HepG2 (cell line): Measurements from ENCODE around the gene TMEM130. TPM values are rescaled to one million over a fixed set of nuclear protein-coding genes. Genes with fewer than 3 reads are reported as not detected.

Experiments
- ATAC-seq: fragments of 200-7000 bp; cut with Tn5 transposase; 3 replicates; pipeline ENCODE4 v1.9.1; 2020; ENCODE audit warnings: mild to moderate bottlenecking, moderate library complexity
- BruUV-seq: library from RNA; stranded (reverse); fragments of 400-500 nt; replicated peaks from 2 replicates; lab custom pipeline; 2021; lab: Mats Ljungman, UMichigan
- CTCF ChIA-PET: fragments of 300-600 bp; formaldehyde crosslinking; extraction: SDS; loops from one replicate; lab custom pipeline; 2021; ENCODE audit warnings: low total read pairs, inconsistent platforms, low intra/inter-chr PET ratio; lab: Yijun Ruan, JAX
- POLR2A ChIA-PET: fragments of 350-600 bp; sonication (Branson Sonifier 250); formaldehyde crosslinking; loops from one replicate; lab custom pipeline; 2020; ENCODE audit warnings: antibody characterized with exemption, inconsistent platforms; lab: Yijun Ruan, JAX
- DNase-seq: peaks from one replicate; pipeline ENCODE4 v3.0.0-alpha.2; 2015; ENCODE audit warnings: low spot score
- FAIRE-seq: peaks from 3 replicates; lab custom pipeline; 2011; peaks lifted over from hg19 to GRCh38; lab: Jason Lieb, UNC
- H2AFZ ChIP-seq: one replicate; pipeline ENCODE4 v1.6.1; 2011; ENCODE audit warnings: low read length, inconsistent platforms
- H3K27ac ChIP-seq: fragments of 300-600 bp; 3 replicates; pipeline ENCODE4 v1.8.0; 2011; ENCODE audit warnings: mixed run types, mild to moderate bottlenecking, mixed read lengths, low read length, inconsistent platforms; ENCODE audit not compliant: insufficient read depth; ENCODE audit errors: extremely low read length
- H3K27me3 ChIP-seq, 2 experiments: fragments of 200-600 bp in 1 of 2; 2 replicates in 1 of 2; 3 replicates in 1 of 2; pipeline versions ENCODE4 v1.6.0 to v1.8.0; 2011; ENCODE audit warnings: low read length in 2 of 2, mild to moderate bottlenecking in 2 of 2, moderate library complexity in 2 of 2, inconsistent platforms in 1 of 2; ENCODE audit not compliant: insufficient read depth in 2 of 2, control insufficient read depth in 1 of 2
- H3K36me3 ChIP-seq, 2 experiments: fragments of 200-600 bp in 1 of 2; replicated peaks in 1 of 2; 2 replicates in 1 of 2; 3 replicates in 1 of 2; pipeline versions ENCODE4 v1.5.1 to v1.8.0; 2011; ENCODE audit warnings: low read length in 2 of 2, inconsistent platforms in 1 of 2; ENCODE audit not compliant: insufficient read depth in 2 of 2, control insufficient read depth in 1 of 2
- H3K4me1 ChIP-seq: 2 replicates; pipeline ENCODE4 v1.5.1; 2012; ENCODE audit warnings: low read length, inconsistent platforms; ENCODE audit not compliant: insufficient read depth
- H3K4me2 ChIP-seq: 2 replicates; pipeline ENCODE4 v1.6.0; 2011; ENCODE audit warnings: low read depth, low read length, inconsistent platforms
- H3K4me3 ChIP-seq, 3 experiments: fragments of 200-600 bp in 1 of 3; sonication (generic), shearing (Covaris generic) in 1 of 3; replicated peaks in 1 of 3; 2 replicates each; pipeline ENCODE4 v1.5.1; 2011 to 2016; ENCODE audit warnings: low read length in 3 of 3, inconsistent platforms in 2 of 3, low read depth in 2 of 3, mild to moderate bottlenecking in 2 of 3, control low read depth in 1 of 3, mixed read lengths in 1 of 3; ENCODE audit not compliant: insufficient read depth in 1 of 3
- H3K79me2 ChIP-seq: one replicate; pipeline ENCODE4 v1.6.1; 2011; ENCODE audit warnings: low read length, inconsistent platforms; ENCODE audit not compliant: insufficient read depth
- H3K9ac ChIP-seq: 2 replicates; pipeline ENCODE4 v1.6.0; 2011; ENCODE audit warnings: mild to moderate bottlenecking, low read depth, low read length, inconsistent platforms; ENCODE audit not compliant: insufficient read depth
- H3K9me3 ChIP-seq: 2 replicates; pipeline ENCODE4 v1.5.1; 2012; ENCODE audit warnings: mild to moderate bottlenecking, low read length
- H4K20me1 ChIP-seq: 2 replicates; pipeline ENCODE4 v1.6.0; 2011; ENCODE audit warnings: inconsistent platforms, mild to moderate bottlenecking, low read length, moderate library complexity; ENCODE audit not compliant: insufficient read depth
- CCAR2 ChIP-seq: fragments of 200-400 bp; formaldehyde crosslinking; optimal IDR thresholded peaks from 2 replicates; pipeline ENCODE3; 2018; ENCODE audit warnings: low read depth, mild to moderate bottlenecking, low read length, moderate library complexity
- HOXA7 ChIP-seq: sonication (generic); formaldehyde crosslinking; IDR thresholded peaks from 2 replicates; pipeline ENCODE4 v1.8.1; 2022; ENCODE audit warnings: mild to moderate bottlenecking, missing genetic modification reagents, moderate library complexity
- JARID2 ChIP-seq: sonication (generic); formaldehyde crosslinking; IDR thresholded peaks from 2 replicates; pipeline ENCODE4 v1.8.1; 2023; ENCODE audit warnings: missing genetic modification reagents, inconsistent platforms; ENCODE audit not compliant: insufficient replicate concordance
- MXD4 ChIP-seq: IDR thresholded peaks from 2 replicates; pipeline ENCODE4 v1.6.1; 2016; ENCODE audit warnings: mild to moderate bottlenecking, missing biosample characterization, missing genetic modification reagents
- SAP130 ChIP-seq: IDR thresholded peaks from 2 replicates; pipeline ENCODE4 v1.6.1; 2016; ENCODE audit warnings: low read depth
- SNAPC4 ChIP-seq: sonication (generic); formaldehyde crosslinking; IDR thresholded peaks from 2 replicates; pipeline ENCODE4 v1.4.0; 2020; ENCODE audit warnings: mild to moderate bottlenecking, missing genetic modification reagents
- TMF1 ChIP-seq: sonication (generic); formaldehyde crosslinking; IDR thresholded peaks from 2 replicates; pipeline ENCODE4 v1.8.1; 2022; ENCODE audit warnings: low read depth, missing genetic modification reagents
- TP53 ChIP-seq: sonication (generic); formaldehyde crosslinking; conservative IDR thresholded peaks from 2 replicates; pipeline ENCODE4 v1.4.0; 2020; ENCODE audit warnings: missing genetic modification reagents
- ZNF260 ChIP-seq: sonication (generic); formaldehyde crosslinking; IDR thresholded peaks from 2 replicates; pipeline ENCODE4 v1.4.0; 2020; ENCODE audit warnings: missing genetic modification reagents, low read depth, mild to moderate bottlenecking, borderline replicate concordance
- ZNF274 ChIP-seq: sonication (generic); formaldehyde crosslinking; IDR thresholded peaks from 2 replicates; pipeline ENCODE4 v1.5.1; 2020; ENCODE audit warnings: mild to moderate bottlenecking, missing genetic modification reagents
- ZNF280D ChIP-seq: sonication (generic); formaldehyde crosslinking; IDR thresholded peaks from 2 replicates; pipeline ENCODE4 v1.5.1; 2020; ENCODE audit warnings: mild to moderate bottlenecking, missing genetic modification reagents
- ZNF335 ChIP-seq: sonication (generic); formaldehyde crosslinking; IDR thresholded peaks from 2 replicates; pipeline ENCODE4 v1.4.0; 2020; ENCODE audit warnings: missing genetic modification reagents
- WGBS: methylation state at CpG from one replicate; pipeline ENCODE4 v1.1.6; 2017; ENCODE audit warnings: low lambda C conversion rate; 5-methylcytosine and 5-hydroxymethylcytosine counted together
- in situ Hi-C: cut with HindIII; loops from 2 replicates; pipeline ENCODE4 v1.10.0; 2017; ENCODE audit warnings: low pct_unique_long_range_greater_than_20kb; ENCODE audit not compliant: extremely low pct_ligation_motif_present
- intact Hi-C: fragments of 100-400 bp; cut with micrococcal nuclease; formaldehyde crosslinking; loops from one replicate; pipeline ENCODE4 v1.10.0; 2022; ENCODE audit not compliant: unreplicated experiment
- polyA plus RNA-seq, 8 experiments: library from polyadenylated mRNA; depleted of rRNA in 3 of 8; stranded (reverse) in 7 of 8; unstranded in 1 of 8; fragments of >200 nt; fragmentation: Illumina TruSeq in 4 of 8; extraction: Trizol in 4 of 8; gene quantifications; 2 replicates each; pipeline versions ENCODE4 v1.2.1 to v1.2.3, GENCODE V29; 2011 to 2016; ENCODE audit warnings: low read depth in 4 of 8, missing spikeins in 1 of 8, mixed read lengths in 1 of 8; ENCODE audit not compliant: insufficient read depth in 1 of 8
- total RNA-seq, 5 experiments: library from RNA; depleted of rRNA; stranded (reverse); fragments of >200 nt; fragmentation: Illumina TruSeq; extraction: Trizol; gene quantifications; 2 replicates each; pipeline ENCODE4 v1.2.3, GENCODE V29; 2016; ENCODE audit warnings: low read depth in 1 of 5

The TMEM130 gene
- total and polyA plus RNA-seq, 2 of the 13 experiments (the other 11 are each of a cell fraction or from before 2014, with no cell fraction given): not detected

GRCh38 chr7:98862203-98862602, 7.6 kb downstream of the TMEM130 start (continued):
- no peak for TF ChIP-seq JARID2 (CRISPR knock-in tag)
- TF ChIP-seq CCAR2: no peak
- no peak for TF ChIP-seq ZNF274 (CRISPR knock-in tag)
- TF ChIP-seq TMF1 (CRISPR knock-in tag): no peak
- no peak for TF ChIP-seq ZNF260 (CRISPR knock-in tag)
- TF ChIP-seq HOXA7 (CRISPR knock-in tag): no peak

GRCh38 chr7:98860071-98860470, 9.7 kb downstream of the TMEM130 start:
- POLR2A ChIA-PET: no interaction called here
- Histone ChIP-seq H3K9ac (no peak overlapping the region), H3K9me3 (no peaks in the 10 kb centered on the region), H3K4me1 (peaks cover 19% of the 10 kb centered on the region), H3K4me3 (no peak overlapping the region), H3K27me3 (peaks cover 0 to 23% of the 10 kb centered on the region in 2 experiments; a peak in 2 of 5 replicates), H3K27ac (no peak overlapping the region), H3K79me2 (no peaks in the 10 kb centered on the region)
- no peak for FAIRE-seq
- BruUV-seq: no TSS peak
- WGBS: 52% methylated on average over 11 of the region's 12 CpGs
- in situ Hi-C loops: no loop called here
- no peak for TF ChIP-seq SAP130 (CRISPR knock-in tag)
- TF ChIP-seq SNAPC4 (CRISPR knock-in tag): no peak
- no peak for TF ChIP-seq ZNF335 (CRISPR knock-in tag)
- TF ChIP-seq MXD4 (CRISPR knock-in tag): no peak
- no peak for TF ChIP-seq TP53 (CRISPR knock-in tag)
- TF ChIP-seq ZNF280D (CRISPR knock-in tag): no peak
- TF ChIP-seq, all 625 proteins: peak for 0
- intact Hi-C loops: no loop called here
- DNase-seq (no peak), ATAC-seq (no peak)
- H3K4me2 ChIP-seq: no peak overlapping the region
- H3K36me3 ChIP-seq: no peaks in the 10 kb centered on the region
- H2AFZ ChIP-seq: no peak overlapping the region
- H4K20me1 ChIP-seq: no peaks in the 10 kb centered on the region
- CTCF ChIA-PET: no interaction called here
